B cell (primary cell): ENCODE data around the gene PSG1. TPM values are rescaled to one million over a fixed set of nuclear protein-coding genes. Genes with fewer than 3 reads are reported as not detected.
"Not testable (repeated sequence)": the region's sequence is repeated elsewhere in the genome, so short reads cannot be mapped to it uniquely, and the experiment has no call there.

ENCODE experiments used
- ATAC-seq: fragments of 200-7000 bp; cut with Tn5 transposase; one replicate; pipeline ENCODE4 v1.10.0; 2021; ENCODE audit warnings: low read depth, mild to moderate bottlenecking, moderate number of reproducible peaks, moderate library complexity
- CTCF ChIA-PET: fragments of 350-600 bp; sonication (Branson Sonifier 250); formaldehyde crosslinking; loops from one replicate; lab custom pipeline; 2021; ENCODE audit warnings: antibody characterized with exemption, inconsistent platforms; lab: Charles Lee
- POLR2A ChIA-PET: fragments of 350-600 bp; sonication (Branson Sonifier 250); formaldehyde crosslinking; loops from one replicate; lab custom pipeline; 2021; ENCODE audit warnings: antibody characterized with exemption; lab: Charles Lee
- DNase-seq: peaks from one replicate; pipeline ENCODE4 v3.0.0; 2013
- H2AFZ ChIP-seq: 2 replicates; pipeline ENCODE4 v1.6.1; 2012; ENCODE audit warnings: mild to moderate bottlenecking, low read depth, low read length; ENCODE audit not compliant: insufficient read depth, poor library complexity, severe bottlenecking
- H3K27ac ChIP-seq, 2 donors: 1 replicate in 1 of 2; 2 replicates in 1 of 2; pipeline ENCODE4 v1.5.1; 2012 to 2013; ENCODE audit warnings: low read length in 2 of 2, mild to moderate bottlenecking in 2 of 2, moderate library complexity in 1 of 2
- H3K27me3 ChIP-seq, 4 experiments: fragments of 200-600 bp in 1 of 4; sonication (generic) in 1 of 4; replicated peaks in 1 of 4; 1 replicate in 2 of 4; 2 replicates in 2 of 4; pipeline versions ENCODE4 v1.6.1 to v1.7.0; 2013 to 2016; ENCODE audit warnings: low read length in 3 of 4, mild to moderate bottlenecking in 2 of 4, mixed read lengths in 1 of 4, moderate library complexity in 1 of 4; ENCODE audit not compliant: insufficient read depth in 4 of 4, control insufficient read depth in 3 of 4; ENCODE audit errors: control extremely low read depth in 1 of 4
- H3K36me3 ChIP-seq, 2 experiments: replicated peaks in 1 of 2; 1 replicate in 1 of 2; 2 replicates in 1 of 2; pipeline versions ENCODE4 v1.6.1 to v1.7.1; 2013; ENCODE audit warnings: low read length in 1 of 2; ENCODE audit not compliant: insufficient read depth in 2 of 2, control insufficient read depth in 1 of 2; ENCODE audit errors: control extremely low read depth in 1 of 2, extremely low read depth in 1 of 2
- H3K4me1 ChIP-seq, 2 donors: fragments of 200-600 bp in 1 of 2; sonication (generic) in 1 of 2; 1 replicate in 1 of 2; 2 replicates in 1 of 2; pipeline versions ENCODE4 v1.5.1 to v1.6.1; 2013 to 2017; ENCODE audit warnings: low read length in 2 of 2; ENCODE audit not compliant: control insufficient read depth in 2 of 2, insufficient read depth in 2 of 2
- H3K4me2 ChIP-seq: replicated peaks from 2 replicates; pipeline ENCODE3; 2012; ENCODE audit warnings: mild to moderate bottlenecking, low read depth, low read length; ENCODE audit not compliant: poor library complexity, severe bottlenecking
- H3K4me3 ChIP-seq, 5 experiments: fragments of 200-600 bp in 1 of 5; sonication (generic) in 1 of 5; 1 replicate in 3 of 5; 2 replicates in 2 of 5; pipeline versions ENCODE4 v1.5.1 to v1.7.0; 2011 to 2016; ENCODE audit warnings: low read length in 4 of 5, mild to moderate bottlenecking in 4 of 5, low read depth in 2 of 5, control low read depth in 1 of 5, moderate library complexity in 1 of 5; ENCODE audit not compliant: insufficient read depth in 1 of 5; ENCODE audit errors: control extremely low read depth in 1 of 5, extremely low read depth in 1 of 5
- H3K79me2 ChIP-seq: fragments of 200-600 bp; sonication (generic); one replicate; pipeline ENCODE4 v1.6.0; 2016; ENCODE audit warnings: low read length; ENCODE audit not compliant: control insufficient read depth, insufficient read depth
- H3K9ac ChIP-seq: fragments of 200-600 bp; sonication (generic); 2 replicates; pipeline ENCODE4 v1.6.1; 2017; ENCODE audit warnings: mild to moderate bottlenecking, low read length, moderate library complexity
- H3K9me3 ChIP-seq, 3 donors: one replicate each; pipeline versions ENCODE4 v1.6.1 to v1.7.1; 2013; ENCODE audit warnings: low read length in 2 of 3; ENCODE audit not compliant: control insufficient read depth in 2 of 3, insufficient read depth in 1 of 3; ENCODE audit errors: control extremely low read depth in 1 of 3
- H4K20me1 ChIP-seq: 2 replicates; pipeline ENCODE4 v1.6.0; 2012; ENCODE audit warnings: mild to moderate bottlenecking, low read length; ENCODE audit not compliant: insufficient read depth, control insufficient read depth, poor library complexity, severe bottlenecking
- H3K27ac Mint-ChIP-seq: one replicate; pipeline ENCODE4 v1.8.0; 2021; ENCODE audit warnings: mixed read lengths
- H3K27me3 Mint-ChIP-seq: one replicate; pipeline ENCODE4 v1.8.0; 2021; ENCODE audit warnings: mixed read lengths
- H3K4me1 Mint-ChIP-seq: one replicate; pipeline ENCODE4 v1.8.0; 2021; ENCODE audit warnings: mixed read lengths
- H3K4me3 Mint-ChIP-seq: one replicate; pipeline ENCODE4 v1.8.0; 2021; ENCODE audit warnings: mixed read lengths
- H3K9me3 Mint-ChIP-seq: one replicate; pipeline ENCODE4 v1.8.0; 2022; ENCODE audit warnings: mixed read lengths; ENCODE audit not compliant: insufficient read depth
- WGBS: methylation state at CpG from one replicate; pipeline ENCODE4 v1.1.5; 2013; ENCODE audit warnings: missing lambda C conversion rate; ENCODE audit not compliant: insufficient coverage; 5-methylcytosine and 5-hydroxymethylcytosine counted together
- intact Hi-C: fragments of 100-400 bp; cut with micrococcal nuclease; formaldehyde crosslinking; loops from one replicate; pipeline ENCODE4 v1.10.0; 2022
- polyA plus RNA-seq: library from polyadenylated mRNA; depleted of rRNA; stranded (reverse); fragments of >200 nt; gene quantifications from 2 replicates; pipeline ENCODE4 v1.2.3, GENCODE V29; 2012
- total RNA-seq, 2 donors: library from RNA; stranded (reverse); fragments of 120-200 nt in 1 of 2; gene quantifications; 1 replicate in 1 of 2; 2 replicates in 1 of 2; pipeline versions ENCODE4 v1.2.3 to v1.2.4, GENCODE V29; 2013 to 2022

The PSG1 gene
- total and polyA plus RNA-seq, 2 donors (not counting 1 experiment from before 2014, with no cell fraction given): not detected

DNA sequence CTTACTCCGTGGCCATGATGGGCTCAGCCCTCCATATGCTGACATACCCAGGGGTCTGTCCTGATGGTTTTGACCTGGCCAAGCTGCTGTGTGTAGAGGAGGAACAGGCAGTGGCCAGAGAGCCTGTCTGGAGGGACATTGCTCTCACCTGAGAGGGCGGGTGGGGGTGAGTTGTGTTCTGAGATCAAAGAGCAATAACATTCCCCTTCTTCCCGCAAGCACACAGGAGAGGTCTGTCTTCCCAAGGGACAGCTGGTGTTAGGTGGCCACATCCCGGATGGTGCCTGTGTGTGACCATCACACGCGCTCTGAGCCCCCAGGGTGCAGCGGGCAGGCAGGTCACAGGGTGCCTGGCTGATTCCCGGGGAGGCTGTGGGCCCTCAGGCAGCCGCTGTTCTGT is 1.1 kb upstream of the PSG1 start:
- 94% methylated on average over 9 of the region's 9 CpGs for WGBS

DNA sequence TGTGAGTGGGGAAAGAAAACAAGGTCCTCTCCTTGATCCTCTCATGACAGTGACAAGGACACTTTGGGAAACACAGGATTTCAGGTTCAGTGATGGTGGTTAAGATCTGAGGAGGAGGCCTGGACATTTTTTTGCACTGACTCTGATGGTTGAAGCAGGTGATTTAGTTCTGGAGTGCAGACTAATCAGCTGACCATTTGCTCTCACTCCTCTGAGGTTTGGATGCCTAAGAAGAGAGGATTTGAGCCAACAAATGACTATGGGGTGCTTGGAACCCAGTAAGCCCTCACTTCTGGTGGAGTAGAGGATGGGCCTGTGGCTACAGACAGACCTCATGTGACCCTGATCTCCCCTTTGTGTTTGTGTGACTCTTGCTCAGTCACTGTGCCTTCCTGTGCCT is 2.9 kb downstream of the PSG1 start:
- H2AFZ ChIP-seq, H3K9me3 ChIP-seq, POLR2A ChIA-PET, H3K9me3 Mint-ChIP-seq, H3K4me1 Mint-ChIP-seq, H3K9ac ChIP-seq, H3K4me2 ChIP-seq, DNase-seq, H3K4me3 ChIP-seq, H3K27ac ChIP-seq, ATAC-seq, intact Hi-C loops, H3K27ac Mint-ChIP-seq, H3K36me3 ChIP-seq, H3K27me3 ChIP-seq, H3K27me3 Mint-ChIP-seq, H3K4me1 ChIP-seq, H4K20me1 ChIP-seq, H3K79me2 ChIP-seq, H3K4me3 Mint-ChIP-seq, CTCF ChIA-PET: not testable (repeated sequence)

More for the DNA sequence above, 1.1 kb upstream of the PSG1 start:
- POLR2A ChIA-PET, H3K4me2 ChIP-seq, H2AFZ ChIP-seq, H3K9me3 Mint-ChIP-seq, H3K4me3 Mint-ChIP-seq, H3K9me3 ChIP-seq, H3K9ac ChIP-seq, H4K20me1 ChIP-seq, intact Hi-C loops, ATAC-seq, H3K27ac Mint-ChIP-seq, H3K36me3 ChIP-seq, H3K27me3 ChIP-seq, H3K79me2 ChIP-seq, DNase-seq, H3K4me1 ChIP-seq, CTCF ChIA-PET, H3K27ac ChIP-seq, H3K4me1 Mint-ChIP-seq, H3K4me3 ChIP-seq: not testable (repeated sequence)
- peaks cover 26% of the 10 kb centered on the region for H3K27me3 Mint-ChIP-seq

DNA sequence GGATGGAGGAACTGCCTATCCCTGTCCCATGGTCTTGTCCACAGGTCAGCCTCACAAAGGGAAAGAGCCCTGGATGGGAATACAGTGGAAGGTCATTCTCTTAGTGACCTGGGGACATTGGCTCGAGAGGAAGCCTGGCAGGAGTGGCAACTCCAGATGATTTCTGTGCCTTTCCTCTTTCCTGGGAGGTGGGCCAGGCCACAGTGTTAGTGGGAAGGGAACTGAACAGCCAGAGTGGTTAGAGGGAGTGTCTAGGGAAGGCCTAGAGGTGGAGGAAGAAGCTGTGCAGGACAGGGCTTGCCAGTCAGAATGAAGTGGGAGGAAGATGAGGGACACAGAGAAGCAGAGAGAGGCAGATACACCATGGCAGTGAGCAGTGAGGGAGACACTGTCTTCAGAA is 3.6 kb downstream of the PSG1 start:
- H2AFZ ChIP-seq, ATAC-seq, H3K79me2 ChIP-seq, H3K27me3 ChIP-seq, H3K4me2 ChIP-seq, H3K4me1 Mint-ChIP-seq, POLR2A ChIA-PET, H3K27ac Mint-ChIP-seq, H3K9ac ChIP-seq, H3K27ac ChIP-seq, H3K36me3 ChIP-seq, H3K9me3 ChIP-seq, intact Hi-C loops, H3K4me3 Mint-ChIP-seq, H4K20me1 ChIP-seq, H3K9me3 Mint-ChIP-seq, DNase-seq, CTCF ChIA-PET, H3K4me3 ChIP-seq, H3K4me1 ChIP-seq: not testable (repeated sequence)
- H3K27me3 Mint-ChIP-seq: peaks cover 11% of the 10 kb centered on the region
- 31% methylated on average over 1 of the region's 1 CpG for WGBS

DNA sequence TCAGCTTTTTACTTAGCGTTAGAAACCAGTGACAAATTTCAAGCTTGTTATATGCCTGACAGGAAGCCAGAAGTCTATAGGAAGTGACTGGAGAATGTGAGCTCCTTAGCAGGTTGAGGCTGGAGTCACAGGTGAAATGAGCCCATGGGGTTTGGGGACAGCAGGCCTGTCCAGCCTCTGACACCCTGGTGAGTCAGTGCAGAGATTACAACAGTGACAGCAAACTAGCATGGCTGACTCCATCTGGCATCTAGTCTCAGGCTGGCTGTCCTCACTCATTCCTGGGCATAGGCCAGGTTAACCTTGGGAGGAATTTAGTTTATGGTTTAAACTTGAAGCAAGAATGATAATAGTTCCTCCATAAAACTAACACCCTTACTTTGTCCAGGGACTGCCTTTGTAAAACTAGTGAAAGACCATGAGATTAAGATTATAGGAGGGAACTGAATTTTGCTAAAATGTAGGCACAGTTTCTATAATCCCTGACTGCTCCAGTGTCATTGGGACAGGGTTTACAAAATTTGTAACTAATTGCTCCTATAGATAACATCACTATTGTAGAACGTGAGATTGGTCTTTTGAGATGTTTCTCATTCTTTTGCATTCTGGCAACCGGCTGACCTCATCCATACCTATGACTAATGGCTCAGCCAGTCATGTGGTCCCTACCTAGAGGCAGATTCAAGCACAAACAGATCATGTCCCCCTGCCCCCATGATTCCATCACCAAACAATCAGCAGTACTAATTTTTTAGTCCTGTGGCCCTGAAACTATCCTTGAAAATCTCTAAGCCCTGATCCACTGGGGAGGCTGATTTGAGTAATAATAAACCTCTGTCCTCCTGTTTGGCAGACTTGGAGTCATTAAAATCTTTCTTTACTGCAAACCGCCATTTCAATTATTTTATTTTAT is 4.4 kb downstream of the PSG1 start:
- DNase-seq, CTCF ChIA-PET, POLR2A ChIA-PET, H3K9me3 Mint-ChIP-seq, H3K27ac ChIP-seq, H3K4me3 Mint-ChIP-seq, H3K27ac Mint-ChIP-seq, H3K9ac ChIP-seq, H3K4me1 ChIP-seq, H3K4me1 Mint-ChIP-seq, ATAC-seq, H3K9me3 ChIP-seq, H3K36me3 ChIP-seq, H3K4me2 ChIP-seq, H3K79me2 ChIP-seq, H4K20me1 ChIP-seq, H3K27me3 ChIP-seq, H3K4me3 ChIP-seq, intact Hi-C loops, H2AFZ ChIP-seq: not testable (repeated sequence)
- H3K27me3 Mint-ChIP-seq: peaks cover 11% of the 10 kb centered on the region
- WGBS: 67% methylated on average over 1 of the region's 4 CpGs
